BJ (cell line): ENCODE measurements around the gene RBSN. TPM values are rescaled to one million over a fixed set of nuclear protein-coding genes. Genes with fewer than 3 reads are reported as not detected.

ENCODE experiments used
- CTCF ChIA-PET: fragments of 350-600 bp; formaldehyde crosslinking; extraction: SDS; loops from one replicate; lab custom pipeline; 2021; ENCODE audit warnings: antibody characterized with exemption, inconsistent platforms; lab: Yijun Ruan, JAX
- POLR2A ChIA-PET: fragments of 300-600 bp; sonication (Branson Sonifier 250); formaldehyde crosslinking; extraction: SDS; loops from one replicate; lab custom pipeline; 2021; ENCODE audit warnings: antibody characterized with exemption; lab: Charles Lee
- DNase-seq: peaks from one replicate; pipeline ENCODE4 v3.0.0-alpha.2; 2011; ENCODE audit warnings: low read depth
- H3K27me3 ChIP-seq: 2 replicates; pipeline ENCODE4 v1.6.0; 2011; ENCODE audit warnings: low read length; ENCODE audit not compliant: control insufficient read depth, insufficient read depth
- H3K36me3 ChIP-seq: 2 replicates; pipeline ENCODE4 v1.5.1; 2011; ENCODE audit warnings: low read length; ENCODE audit not compliant: control insufficient read depth, insufficient read depth
- H3K4me3 ChIP-seq: 2 replicates; pipeline ENCODE4 v1.5.1; 2011; ENCODE audit warnings: low read depth, mild to moderate bottlenecking, control low read depth, low read length
- polyA plus RNA-seq: library from polyadenylated mRNA; depleted of rRNA; stranded (reverse); fragments of >200 nt; gene quantifications from 2 replicates; pipeline ENCODE4 v1.2.3, GENCODE V29; 2011; rRNA removed
- TF ChIP-seq, protein P1 (sequence below): IDR thresholded peaks from 2 replicates; pipeline ENCODE4 v1.5.1; 2011; ENCODE audit warnings: low read depth, mild to moderate bottlenecking, control low read depth, inconsistent platforms, low read length, moderate library complexity; ENCODE audit not compliant: insufficient read depth

Gene RBSN
- polyA plus RNA-seq, 1 experiment = 10.8 TPM

GRCh38 chr3:15023719-15024118 is 75.2 kb downstream of the RBSN start:
- TF ChIP-seq, protein P1, sequence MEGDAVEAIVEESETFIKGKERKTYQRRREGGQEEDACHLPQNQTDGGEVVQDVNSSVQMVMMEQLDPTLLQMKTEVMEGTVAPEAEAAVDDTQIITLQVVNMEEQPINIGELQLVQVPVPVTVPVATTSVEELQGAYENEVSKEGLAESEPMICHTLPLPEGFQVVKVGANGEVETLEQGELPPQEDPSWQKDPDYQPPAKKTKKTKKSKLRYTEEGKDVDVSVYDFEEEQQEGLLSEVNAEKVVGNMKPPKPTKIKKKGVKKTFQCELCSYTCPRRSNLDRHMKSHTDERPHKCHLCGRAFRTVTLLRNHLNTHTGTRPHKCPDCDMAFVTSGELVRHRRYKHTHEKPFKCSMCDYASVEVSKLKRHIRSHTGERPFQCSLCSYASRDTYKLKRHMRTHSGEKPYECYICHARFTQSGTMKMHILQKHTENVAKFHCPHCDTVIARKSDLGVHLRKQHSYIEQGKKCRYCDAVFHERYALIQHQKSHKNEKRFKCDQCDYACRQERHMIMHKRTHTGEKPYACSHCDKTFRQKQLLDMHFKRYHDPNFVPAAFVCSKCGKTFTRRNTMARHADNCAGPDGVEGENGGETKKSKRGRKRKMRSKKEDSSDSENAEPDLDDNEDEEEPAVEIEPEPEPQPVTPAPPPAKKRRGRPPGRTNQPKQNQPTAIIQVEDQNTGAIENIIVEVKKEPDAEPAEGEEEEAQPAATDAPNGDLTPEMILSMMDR = no peak
- POLR2A ChIA-PET = no interaction called here
- no peak for DNase-seq
- H3K36me3 ChIP-seq = peaks cover 17% of the 10 kb centered on the region
- CTCF ChIA-PET = no interaction called here
- no peak overlapping the region for H3K4me3 ChIP-seq
- H3K27me3 ChIP-seq = no peaks in the 10 kb centered on the region

DNA sequence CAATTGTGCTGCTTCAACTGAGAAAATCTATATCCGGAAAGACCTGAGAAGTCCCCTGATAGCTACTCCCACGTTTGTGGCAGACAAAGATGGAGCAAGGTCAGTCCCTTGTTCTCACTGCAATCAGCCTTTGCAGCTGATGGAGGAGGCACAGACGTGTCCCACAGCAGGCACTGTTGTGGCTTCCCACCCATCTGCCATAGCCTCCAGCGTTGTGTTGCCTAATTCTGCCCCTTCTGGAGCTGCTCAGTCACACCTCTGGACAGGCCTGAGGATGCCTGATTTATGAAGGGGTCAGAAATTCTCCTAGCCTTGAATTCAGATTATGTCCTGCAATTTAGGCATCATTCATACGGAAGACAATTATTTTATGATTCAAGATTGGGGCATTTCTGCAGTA is 75.7 kb downstream of the RBSN start:
- TF ChIP-seq, protein P1 = no peak
- CTCF ChIA-PET = no interaction called here
- peaks cover 16% of the 10 kb centered on the region for H3K36me3 ChIP-seq
- no peak overlapping the region for H3K4me3 ChIP-seq
- no peak for DNase-seq
- H3K27me3 ChIP-seq = no peaks in the 10 kb centered on the region
- POLR2A ChIA-PET = no interaction called here

Other genes starting within 250 kb of the RBSN start
- gene NR2C2, start 151.6 kb downstream of the RBSN start, polyA plus RNA-seq = 14.5 and 17.9 TPM in 2 replicates
- gene MRPS25, start 33.8 kb downstream of the RBSN start, polyA plus RNA-seq = 17.0 and 20.5 TPM in 2 replicates
- 12.9 and 22.1 TPM in 2 replicates for gene CAPN7, start 107.1 kb upstream of the RBSN start, polyA plus RNA-seq
- 23.5 and 30.9 TPM in 2 replicates for gene SH3BP5, start 233.4 kb upstream of the RBSN start, polyA plus RNA-seq